ENCODE data around the gene DPH1.

DNA sequence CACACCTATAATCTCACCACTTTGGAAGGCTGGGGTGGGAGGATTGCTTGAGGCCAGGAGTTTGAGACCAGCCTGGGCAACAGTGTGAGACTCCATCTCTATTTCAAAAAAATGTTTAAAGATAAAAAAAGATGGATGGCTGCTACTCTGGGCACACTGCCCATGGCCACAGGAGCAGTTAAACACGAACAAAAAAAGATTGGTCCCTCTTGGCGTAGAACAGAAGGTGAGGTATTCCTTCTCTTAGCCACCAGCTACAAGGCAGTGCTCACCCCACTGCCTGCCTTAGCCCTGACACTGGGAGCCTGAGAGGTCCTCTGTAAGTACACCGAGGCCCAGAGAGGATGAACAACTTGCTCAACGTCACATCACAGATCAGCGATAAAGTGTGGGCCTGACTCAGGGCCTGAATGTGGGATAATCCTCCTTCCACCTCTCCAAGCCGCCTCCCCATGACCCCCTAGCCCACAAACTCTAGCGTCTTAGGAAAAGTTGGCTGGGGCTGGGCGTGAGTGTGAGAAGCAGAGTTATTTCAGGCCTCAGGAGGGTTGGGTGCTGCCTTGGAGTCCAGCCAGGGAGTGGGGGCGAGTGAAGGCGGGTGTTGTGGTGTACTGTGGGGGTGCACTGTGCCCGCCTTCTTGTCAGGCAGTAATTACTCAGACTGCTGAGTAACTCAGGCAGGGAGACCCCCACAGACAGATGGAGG, 2.3 kb upstream of the DPH1 start:
- TF ChIP-seq, protein P1, sequence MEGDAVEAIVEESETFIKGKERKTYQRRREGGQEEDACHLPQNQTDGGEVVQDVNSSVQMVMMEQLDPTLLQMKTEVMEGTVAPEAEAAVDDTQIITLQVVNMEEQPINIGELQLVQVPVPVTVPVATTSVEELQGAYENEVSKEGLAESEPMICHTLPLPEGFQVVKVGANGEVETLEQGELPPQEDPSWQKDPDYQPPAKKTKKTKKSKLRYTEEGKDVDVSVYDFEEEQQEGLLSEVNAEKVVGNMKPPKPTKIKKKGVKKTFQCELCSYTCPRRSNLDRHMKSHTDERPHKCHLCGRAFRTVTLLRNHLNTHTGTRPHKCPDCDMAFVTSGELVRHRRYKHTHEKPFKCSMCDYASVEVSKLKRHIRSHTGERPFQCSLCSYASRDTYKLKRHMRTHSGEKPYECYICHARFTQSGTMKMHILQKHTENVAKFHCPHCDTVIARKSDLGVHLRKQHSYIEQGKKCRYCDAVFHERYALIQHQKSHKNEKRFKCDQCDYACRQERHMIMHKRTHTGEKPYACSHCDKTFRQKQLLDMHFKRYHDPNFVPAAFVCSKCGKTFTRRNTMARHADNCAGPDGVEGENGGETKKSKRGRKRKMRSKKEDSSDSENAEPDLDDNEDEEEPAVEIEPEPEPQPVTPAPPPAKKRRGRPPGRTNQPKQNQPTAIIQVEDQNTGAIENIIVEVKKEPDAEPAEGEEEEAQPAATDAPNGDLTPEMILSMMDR (IDR thresholded peaks at IDR 0.05), result no peak
- TF ChIP-seq POLR2AphosphoS5 (IDR thresholded peaks at IDR 0.05) (no peak), POLR2A (IDR thresholded peaks at IDR 0.05) (no peak)

Measured in sigmoid colon (tissue), 4 donors.